Ovary (tissue), 3 donors: ENCODE data around the gene IL23R.

ENCODE experiments used
- EP300 ChIP-seq: sonication (generic); formaldehyde crosslinking; IDR thresholded peaks from one replicate; pipeline ENCODE4 v1.6.1; 2017; ENCODE audit warnings: antibody characterized with exemption
- POLR2A ChIP-seq: fragments of 450-650 bp; IDR thresholded peaks from one replicate; pipeline ENCODE4 v1.6.1; 2017; ENCODE audit warnings: antibody characterized with exemption, mild to moderate bottlenecking, moderate library complexity
- TF ChIP-seq, protein P1 (sequence below), 3 donors: fragments of 450-650 bp in 2 of 3; fragments of 200-600 bp in 1 of 3; IDR thresholded peaks; one replicate each; pipeline versions ENCODE4 v1.5.1 to v1.8.0; 2016 to 2022; ENCODE audit warnings: antibody characterized with exemption in 3 of 3, mild to moderate bottlenecking in 1 of 3
- donor health status: DM: no; HTN: no; CAD: no.

DNA sequence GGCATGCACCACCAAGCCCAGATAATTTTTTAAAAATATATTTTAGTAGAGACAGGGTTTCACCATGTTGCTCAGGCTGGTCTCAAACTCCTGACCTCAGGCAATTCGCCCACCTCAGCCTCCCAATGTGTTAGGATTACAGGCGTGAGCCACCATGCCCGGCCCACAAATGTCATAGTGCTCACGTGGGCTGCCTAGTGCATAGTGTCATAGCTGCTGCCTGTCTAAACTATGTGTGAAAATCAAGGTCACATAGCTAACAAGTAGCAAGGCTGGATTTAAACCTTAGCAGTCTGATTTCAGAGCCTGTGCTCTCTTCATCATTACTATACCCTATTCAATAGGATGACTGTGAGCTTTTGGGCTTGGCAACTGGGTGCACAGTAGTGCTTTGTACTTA is 41.8 kb upstream of the IL23R start:
- TF ChIP-seq, protein P1, sequence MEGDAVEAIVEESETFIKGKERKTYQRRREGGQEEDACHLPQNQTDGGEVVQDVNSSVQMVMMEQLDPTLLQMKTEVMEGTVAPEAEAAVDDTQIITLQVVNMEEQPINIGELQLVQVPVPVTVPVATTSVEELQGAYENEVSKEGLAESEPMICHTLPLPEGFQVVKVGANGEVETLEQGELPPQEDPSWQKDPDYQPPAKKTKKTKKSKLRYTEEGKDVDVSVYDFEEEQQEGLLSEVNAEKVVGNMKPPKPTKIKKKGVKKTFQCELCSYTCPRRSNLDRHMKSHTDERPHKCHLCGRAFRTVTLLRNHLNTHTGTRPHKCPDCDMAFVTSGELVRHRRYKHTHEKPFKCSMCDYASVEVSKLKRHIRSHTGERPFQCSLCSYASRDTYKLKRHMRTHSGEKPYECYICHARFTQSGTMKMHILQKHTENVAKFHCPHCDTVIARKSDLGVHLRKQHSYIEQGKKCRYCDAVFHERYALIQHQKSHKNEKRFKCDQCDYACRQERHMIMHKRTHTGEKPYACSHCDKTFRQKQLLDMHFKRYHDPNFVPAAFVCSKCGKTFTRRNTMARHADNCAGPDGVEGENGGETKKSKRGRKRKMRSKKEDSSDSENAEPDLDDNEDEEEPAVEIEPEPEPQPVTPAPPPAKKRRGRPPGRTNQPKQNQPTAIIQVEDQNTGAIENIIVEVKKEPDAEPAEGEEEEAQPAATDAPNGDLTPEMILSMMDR (IDR thresholded peaks at IDR 0.05) = no peak
- TF ChIP-seq POLR2A (no peak), EP300 (no peak)
